NCI-H2107 treated with DMSO at 0.1 percent for 48 hours (cell line): Measurements from ENCODE around the gene CFAP69.

Experiments
- DNase-seq: peaks from one replicate; lab custom pipeline; 2025; ENCODE audit not compliant: unreplicated experiment; lab: John Stamatoyannopoulos, UW

The CFAP69 gene

DNA sequence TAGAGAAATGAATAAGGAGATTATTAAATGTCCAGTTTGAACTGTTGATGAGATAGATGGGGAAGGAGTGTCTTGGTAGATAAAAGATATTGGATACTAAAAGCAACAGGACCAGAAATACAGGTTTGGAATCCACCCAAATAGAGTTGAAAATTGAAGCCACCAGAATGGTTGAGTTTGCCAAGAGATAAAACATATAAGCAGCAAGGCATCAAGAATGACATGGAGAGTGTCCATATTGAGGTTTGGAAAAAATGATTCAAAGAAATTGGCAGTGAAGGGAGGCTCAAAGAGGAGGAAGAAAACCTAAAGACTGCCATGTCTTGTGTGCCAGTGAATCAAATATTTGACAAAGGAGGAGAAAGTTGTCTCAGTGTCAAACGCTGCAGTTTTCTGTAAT lies 24.2 kb downstream of the CFAP69 start:
- no peak for DNase-seq

DNA sequence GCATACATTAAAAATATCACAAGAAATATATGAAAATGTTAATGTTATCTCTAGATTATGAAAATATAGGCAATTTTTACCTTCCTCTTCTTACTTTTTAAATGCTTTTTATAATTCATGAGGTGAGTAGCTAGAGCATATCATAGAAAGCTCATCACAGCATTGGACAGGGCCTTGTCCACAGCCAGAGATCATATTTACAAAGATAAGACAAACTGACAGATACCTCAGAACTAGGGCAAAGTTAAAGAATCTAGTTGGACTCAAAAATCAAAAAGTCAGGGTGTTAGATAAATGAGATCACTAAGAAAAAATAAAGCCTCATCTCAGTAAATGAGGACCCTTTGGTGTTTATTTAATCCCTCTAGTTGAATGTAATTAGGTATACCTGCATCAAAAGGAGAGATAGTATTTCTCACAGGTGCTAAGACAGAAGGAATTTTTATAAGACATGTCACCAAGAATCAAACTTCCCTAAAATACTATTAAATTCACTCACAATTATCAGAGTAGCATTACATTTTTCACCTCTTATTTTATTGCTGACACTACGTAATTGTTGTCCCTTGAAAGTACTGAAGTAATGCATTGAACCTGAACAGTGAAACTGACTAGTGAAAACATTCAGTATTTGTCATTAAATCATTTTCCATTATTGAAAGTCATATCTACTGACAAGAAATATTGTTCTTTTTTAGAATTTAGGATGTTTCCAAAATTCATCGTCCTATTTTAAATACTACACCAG lies 25.6 kb downstream of the CFAP69 start:
- DNase-seq = no peak

DNA sequence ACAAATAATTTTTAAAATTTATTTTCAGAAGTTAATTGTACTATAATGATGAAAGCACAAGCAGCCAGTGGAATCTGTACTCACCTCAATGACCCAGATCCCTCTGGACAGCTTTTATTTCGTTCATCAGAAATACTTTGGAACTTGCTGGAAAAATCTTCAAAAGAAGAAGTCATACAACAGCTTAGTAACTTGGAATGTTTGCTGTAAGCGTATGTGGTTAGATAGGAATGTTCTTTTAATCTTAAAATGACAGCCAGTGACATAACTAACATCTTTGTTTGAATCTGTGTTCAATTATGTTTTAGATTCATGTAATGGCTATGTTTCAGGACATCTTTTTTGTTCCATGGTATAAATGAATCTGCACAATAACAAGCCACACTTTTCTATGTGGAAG lies 26.8 kb downstream of the CFAP69 start:
- no peak for DNase-seq

DNA sequence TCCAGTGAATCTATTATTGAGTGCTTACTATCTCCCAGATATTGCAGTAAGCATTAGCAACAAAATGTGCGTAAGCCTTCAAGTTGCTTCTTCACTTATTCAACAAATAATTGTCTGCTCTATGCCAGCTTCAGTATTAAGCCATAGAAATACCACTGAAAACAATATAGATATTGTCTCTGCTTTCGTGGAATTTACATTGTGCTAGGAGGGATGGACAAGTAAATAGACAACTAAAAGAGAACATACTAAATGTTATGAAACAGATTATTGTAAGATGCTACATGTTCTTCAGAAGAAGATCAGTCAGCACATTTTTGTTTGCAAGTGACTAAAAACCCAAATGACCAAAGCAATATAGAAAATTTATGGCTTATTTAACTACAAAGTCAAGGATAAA lies 27.3 kb downstream of the CFAP69 start:
- DNase-seq = no peak

DNA sequence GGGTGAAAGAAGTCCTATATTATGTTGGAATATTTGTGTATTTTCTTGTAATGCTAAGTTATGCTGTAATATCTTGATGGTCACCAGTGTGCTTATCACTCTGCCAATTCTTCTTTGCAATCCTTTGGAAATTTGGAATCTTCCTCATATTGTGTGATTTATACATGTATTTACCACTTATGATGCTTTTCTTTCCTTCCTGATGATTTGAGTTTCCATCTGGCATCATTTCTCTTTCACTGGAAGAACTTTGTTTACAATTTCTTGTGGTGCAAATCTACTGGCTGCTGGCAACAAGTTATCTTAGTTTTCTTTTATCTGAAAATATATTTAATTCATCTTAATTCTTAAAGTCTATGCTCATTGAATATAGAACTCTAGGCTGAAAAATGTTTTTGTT lies 29.2 kb downstream of the CFAP69 start:
- no peak for DNase-seq

DNA sequence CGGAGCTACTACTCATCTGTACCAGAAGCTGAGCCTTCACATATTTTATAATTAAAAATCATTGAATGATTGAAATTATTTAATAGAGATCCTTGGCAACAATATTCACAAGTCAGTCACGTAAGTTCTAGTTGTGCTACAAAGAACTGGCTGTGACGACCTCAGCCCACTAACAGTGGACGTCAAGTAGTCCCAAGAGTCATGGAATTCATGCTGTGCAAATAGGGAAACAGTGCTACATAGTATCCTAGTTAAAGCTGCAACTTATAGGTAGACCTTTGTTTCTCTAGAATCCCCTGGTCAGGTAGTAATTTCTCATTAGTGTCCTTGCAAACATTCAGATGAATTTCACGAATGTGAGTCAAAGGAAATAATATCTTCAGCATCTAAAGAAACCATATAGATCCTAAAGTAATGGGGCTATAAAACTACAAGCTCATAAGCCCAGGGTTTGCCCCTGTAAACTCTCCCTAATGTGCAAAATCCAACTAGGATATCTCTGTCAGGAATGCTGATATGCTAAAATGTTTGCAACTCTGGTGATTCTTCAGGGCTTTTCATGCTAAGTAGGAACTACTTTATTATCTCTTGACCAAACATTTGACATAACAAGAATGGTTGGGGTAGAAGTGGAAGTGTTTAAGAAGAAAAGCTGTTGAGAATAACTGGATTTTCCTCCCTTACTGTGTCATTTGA lies 31.2 kb downstream of the CFAP69 start:
- no peak for DNase-seq

DNA sequence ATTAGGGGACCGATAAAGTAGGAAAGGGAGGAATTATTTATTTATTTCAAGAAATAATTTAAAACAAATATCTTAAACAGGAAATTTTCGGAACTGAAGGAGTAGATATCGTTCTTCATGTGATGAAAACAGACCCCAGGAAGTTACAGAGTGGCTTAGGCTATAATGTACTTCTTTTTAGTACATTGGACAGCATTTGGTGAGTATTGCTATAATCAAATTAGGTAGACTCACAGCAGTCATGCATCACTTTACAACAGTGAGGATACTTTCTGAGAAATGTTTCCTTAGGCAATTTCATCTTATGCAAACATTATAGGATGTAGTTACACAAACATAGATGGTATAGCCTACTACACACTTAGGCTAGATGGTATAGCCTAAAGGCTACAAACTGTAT lies 43.2 kb downstream of the CFAP69 start:
- DNase-seq = no peak

DNA sequence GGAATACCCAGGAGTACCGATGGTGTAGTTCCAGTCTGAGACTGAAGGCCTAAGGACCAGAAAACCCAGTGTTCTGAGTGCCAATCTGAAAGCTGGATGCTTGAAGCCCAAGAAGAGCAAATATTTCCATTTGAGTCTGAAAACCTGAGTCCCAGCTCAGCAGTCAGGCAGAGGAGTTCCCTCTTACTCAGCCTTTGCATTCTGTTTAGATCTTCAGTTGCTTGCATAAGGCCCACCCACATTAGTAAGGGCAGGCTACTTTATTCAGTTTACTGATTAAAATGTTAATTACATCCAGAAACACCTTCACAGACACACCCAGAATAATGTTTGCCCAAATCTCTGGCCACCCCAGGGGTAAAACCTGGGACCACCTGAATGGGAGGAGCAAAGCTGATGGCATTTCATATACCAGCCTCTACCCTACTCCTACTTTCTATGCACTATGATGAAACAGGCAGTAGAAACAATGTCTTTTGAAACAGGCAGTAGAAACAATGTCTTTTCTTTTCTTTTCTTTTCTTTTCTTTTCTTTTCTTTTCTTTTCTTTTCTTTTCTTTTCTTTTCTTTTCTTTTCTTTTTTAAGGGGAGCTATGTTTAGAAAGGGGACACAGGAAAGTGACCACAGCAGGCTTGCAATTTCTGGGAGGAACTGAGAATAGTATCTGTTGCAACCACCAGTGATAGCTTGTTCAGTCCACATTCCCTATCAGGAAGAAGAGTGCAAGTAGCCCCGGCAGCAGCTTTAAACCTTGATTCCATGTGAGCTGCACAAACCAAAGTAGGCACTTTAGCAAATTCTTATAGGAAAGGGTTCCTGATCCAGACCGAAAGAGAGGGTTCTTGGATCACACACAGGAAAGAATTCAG lies 45.5 kb downstream of the CFAP69 start:
- no peak for DNase-seq

DNA sequence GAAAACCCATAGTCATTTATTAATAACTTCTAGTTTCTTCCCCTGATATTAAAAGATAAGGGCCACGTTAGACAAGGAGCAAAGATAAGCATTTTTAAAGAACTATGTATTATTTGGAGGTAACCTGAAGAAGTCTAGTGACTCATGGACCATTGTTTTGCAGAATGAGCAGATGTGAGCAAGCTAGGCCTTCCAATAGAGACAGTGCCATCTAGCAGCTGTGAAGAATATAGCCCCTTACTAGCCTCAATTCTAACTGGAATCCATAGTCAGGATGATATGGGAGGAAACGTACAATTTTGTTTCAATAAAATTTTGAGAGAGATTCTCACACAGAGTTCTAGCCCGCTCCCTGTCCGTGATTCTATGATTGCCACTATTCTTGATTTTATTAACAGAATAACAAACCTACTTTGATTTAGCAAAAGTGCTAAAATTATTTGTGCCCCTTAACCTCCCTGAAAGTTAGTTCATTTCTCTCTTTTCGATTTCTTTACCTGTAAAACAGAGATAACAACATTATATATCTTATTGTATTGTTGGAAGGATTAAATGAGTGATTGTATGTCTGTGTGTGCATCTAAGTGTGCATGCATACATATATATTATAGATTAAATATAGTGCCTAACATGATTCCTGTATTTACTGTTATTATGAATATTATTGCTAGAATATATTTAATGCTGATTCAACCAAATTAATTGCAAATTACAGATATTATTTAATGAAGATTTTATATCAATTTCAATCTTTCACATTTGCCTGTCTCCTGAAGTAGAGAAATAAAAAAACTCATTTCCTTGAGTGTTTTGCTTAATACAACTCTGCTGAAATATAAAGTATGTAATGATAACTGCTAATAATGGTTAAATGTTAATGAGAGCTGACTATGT lies 53.4 kb downstream of the CFAP69 start:
- peak; percentile 11 for DNase-seq

DNA sequence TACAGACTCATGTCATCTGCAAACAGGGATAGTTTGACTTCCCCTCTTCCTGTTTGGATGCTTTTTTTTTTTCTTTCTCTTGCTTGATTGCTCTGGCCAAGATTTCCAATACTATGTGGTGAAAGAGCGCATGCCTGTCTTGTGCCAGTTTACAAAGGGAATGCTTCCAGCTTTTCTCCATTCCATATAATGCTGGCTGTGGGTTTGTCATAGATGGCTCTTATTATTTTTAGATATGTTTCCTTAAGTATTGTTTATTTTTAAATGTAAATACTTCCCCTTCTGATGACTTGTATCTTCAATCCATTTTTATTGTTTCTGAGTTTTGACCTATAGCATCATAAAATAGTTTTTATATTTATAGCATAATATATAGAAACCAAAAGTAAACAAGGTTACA lies 58.3 kb downstream of the CFAP69 start:
- DNase-seq = no peak

DNA sequence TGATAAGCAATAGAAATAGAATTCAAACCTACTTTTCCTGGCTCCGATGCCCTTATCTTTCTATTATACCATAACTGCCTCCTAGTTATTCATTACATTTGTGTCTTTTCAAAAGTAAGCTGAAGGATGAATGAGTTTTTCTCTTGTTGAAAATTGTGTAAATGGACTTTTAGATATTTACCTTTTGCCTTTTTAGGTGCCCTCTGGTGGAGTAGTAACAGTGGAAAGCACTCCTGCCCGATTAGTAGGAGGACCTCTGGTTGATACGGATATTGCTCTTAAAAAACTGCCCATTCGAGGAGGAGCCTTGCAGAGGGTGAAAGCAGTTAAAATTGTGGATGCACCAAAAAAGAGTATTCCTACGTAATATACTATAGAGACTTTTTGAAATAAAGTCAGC lies 64.9 kb downstream of the CFAP69 start:
- no peak for DNase-seq

DNA sequence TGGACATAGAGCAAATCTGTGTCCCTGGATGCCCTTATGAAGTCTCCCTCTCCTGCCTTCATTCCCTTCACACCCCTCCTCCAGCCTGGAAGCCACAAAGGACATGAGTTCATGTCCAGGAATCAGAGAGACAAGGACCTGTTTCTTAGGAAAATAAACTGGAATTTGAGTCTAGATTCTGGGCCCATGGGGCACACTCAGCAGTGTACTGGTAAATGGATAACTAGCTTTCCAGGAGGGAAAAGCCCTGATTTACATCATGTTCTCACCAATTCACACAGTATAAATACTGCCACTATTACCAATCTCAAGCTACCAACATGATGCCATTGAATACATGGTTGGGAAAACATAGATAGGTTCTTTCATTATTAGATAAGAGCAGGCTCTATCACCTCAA lies 66.2 kb downstream of the CFAP69 start:
- DNase-seq = no peak

DNA sequence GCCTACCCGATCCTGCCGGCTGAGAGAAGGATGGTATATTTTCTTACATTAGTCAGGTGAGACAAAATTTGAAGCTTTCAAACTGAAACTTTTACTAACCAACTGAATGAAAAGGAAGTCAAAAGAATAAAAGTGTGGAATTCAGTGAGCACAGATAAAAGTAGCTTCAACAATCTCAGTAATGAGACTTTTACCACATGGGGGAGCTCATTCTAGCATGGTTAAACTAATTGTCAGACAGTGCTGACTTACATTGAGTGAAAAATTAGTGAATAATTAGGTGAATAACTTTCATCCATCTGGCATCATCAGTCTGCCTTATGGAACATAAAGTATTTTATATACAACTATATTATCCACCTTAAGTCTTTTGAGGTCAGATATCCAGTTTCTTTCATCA lies 67.8 kb downstream of the CFAP69 start:
- DNase-seq = no peak

DNA sequence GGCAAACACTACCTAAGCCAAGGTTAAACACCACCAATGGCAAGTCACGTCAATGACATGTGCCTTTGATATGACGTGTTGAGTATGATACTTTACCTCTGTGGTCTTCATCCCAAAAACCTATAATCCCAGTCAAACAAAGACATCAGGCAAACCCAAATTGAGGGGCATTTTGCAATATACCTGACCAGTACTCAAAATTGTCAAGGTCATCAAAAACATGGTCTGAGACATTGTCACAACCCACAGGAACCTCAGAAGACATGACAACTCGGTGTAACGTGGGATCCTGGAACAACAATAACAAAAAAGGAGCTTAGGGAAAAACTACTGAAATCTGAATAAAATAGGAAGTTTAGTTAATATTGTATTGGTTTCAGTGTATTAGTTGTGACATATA lies 68.9 kb downstream of the CFAP69 start:
- no peak for DNase-seq

DNA sequence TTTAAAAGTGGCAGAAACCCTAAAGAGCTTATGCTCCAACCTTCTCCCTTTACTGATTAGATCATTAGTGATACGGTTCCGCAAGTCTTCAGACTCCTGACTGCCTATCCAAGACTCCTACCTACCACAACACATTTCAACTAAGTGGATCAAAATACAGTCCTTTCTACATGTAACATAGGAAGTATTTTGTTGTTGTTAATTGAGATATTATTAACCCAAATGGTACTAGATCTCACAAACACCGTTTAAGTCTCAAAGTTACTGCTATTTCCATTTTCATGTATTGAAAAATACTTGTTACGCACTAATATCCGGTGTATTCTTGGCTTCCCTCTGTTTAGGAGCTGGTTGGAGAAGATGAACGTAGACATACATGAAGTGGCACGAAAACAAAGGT lies 75.0 kb downstream of the CFAP69 start:
- DNase-seq = no peak

DNA sequence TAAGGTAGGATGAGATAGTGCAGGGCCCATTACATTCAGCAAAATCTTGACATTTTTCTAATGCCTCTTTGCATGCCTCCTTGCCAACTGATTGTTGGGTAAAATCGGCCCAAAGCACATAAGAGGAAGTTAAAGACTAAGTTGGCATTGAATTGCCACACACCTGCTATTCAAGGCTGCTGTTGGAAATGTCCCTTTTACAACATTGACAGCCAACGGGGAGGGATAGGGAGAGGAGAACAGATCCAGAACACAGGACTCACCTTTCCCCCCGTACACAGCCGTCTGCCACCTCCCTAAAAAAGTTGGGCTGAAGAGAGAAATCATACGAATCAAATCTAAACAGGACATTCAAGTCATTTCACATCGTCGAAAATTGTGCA lies 75.4 kb downstream of the CFAP69 start:
- DNase-seq = no peak

DNA sequence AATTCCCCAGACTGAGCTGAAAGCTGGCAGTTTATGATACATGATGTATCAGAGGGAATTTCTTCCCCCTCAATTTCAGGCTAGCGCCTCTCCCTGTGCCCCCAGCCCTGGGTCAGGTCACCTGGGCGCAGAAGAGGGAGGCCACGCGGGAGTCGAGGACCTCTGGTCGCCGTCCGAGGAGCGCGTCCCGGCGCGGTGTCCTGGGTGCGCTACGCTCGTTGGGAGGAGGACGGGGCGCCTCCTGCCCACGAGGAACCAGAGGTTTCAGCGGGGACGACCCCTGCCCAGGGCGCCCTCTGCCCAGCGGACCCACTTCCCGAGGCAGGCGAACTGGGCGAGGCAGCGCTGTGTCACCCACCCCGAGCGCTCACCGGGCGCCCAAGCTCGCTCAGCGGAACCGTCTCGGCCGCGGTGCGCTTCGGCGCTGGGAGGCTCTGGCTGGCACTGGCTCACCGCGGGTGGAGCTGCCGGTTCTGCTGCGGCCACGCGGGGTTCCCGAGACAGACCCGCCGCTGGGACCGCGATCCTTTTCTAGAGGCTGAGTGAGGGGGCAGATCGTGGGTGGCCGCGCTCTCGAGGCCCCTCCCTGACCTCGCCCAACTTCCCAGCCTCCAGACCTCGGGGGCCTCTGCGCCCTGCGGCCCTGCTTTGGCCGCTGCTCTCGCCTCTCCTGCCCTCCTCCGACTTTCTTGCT lies 76.0 kb downstream of the CFAP69 start, which contains the start of gene FAM237B:
Gene FAM237B, minus strand, starts transcription at position 504 of the 694 bp plus-strand sequence. CDS start 1,556 bp downstream, outside the sequence.
- DNase-seq = no peak

DNA sequence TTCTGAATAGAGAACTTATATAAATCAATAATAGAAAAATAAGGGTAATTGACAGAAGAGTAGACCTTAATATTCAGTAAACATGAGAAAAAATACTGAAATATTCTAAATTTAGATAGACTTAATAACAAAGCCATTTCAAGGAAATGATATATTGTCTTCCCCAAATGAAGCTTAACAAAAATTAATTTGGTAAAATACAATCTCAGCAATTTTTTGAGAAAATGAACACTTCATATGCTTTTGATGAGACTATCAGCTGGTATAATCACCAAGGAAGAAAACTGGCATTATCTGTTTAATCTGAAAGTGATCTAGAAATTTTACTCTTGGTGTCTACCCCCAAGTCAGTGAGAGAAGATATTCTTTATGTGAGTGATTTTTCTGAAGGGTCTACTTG lies 77.9 kb downstream of the CFAP69 start:
- no peak for DNase-seq

DNA sequence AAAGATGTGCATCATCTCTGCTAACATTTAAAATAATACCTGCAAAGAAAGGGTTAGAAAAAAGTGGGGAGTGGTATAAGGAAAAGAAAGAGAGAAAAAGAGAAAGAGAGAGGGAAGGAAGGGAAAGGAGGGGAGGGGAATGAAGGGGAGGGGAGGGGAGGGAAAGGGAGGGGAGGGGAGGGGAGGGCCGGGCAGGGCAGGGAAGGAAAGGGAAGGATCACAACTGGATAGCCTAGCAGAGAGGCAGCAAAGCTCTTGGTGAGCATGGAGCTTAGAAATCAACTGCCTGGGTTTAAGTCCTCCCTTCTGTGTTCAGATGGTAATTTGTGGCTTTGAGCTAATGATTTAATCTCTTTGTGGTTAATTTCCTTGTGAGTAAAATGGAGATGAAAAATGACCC lies 81.5 kb downstream of the CFAP69 start:
- DNase-seq = no peak

DNA sequence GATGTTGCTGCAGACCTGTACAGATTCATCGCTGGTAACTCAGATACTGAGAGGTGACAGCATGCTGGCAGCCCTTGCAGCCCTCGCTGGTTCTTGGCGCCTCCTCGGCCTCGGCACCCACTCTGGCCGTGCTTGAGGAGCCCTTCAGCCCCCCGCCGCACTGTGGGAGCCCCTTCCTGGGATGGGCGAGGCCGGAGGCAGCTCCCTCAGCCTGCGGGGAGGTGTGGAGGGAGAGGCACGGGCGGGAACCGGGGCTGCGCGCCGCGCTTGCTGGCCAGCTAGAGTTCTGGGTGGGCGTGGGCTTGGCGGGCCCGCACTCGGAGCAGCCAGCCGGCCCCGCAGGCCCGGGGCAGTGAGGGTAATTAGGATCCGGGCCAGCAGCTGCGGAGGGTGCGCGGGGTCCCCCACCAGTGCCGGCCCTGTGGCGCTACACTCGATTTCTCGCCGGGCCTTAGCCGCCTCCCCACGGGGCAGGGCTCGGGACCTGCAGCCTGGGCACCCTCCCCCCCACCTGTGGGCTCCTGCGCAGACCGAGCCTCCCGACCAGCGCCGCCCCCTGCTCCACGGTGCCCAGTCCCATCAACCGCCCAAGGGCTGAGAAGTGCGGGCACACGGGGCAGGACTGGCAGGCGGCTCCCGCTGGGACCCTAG lies 89.3 kb downstream of the CFAP69 start:
- DNase-seq = no peak
